LHCN-M2 (cell line): ENCODE measurements around the gene ETS2. TPM values are rescaled to one million over a fixed set of nuclear protein-coding genes. Genes with fewer than 3 reads are reported as not detected.

Experiments
- DNase-seq: peaks from one replicate; pipeline ENCODE4 v3.0.0-alpha.2; 2012; ENCODE audit warnings: low read depth
- total RNA-seq: library from RNA; depleted of rRNA; stranded (reverse); fragments of >200 nt; gene quantifications from 2 replicates; pipeline ENCODE4 v1.2.3, GENCODE V29; 2014

ETS2 gene
- total RNA-seq, 1 experiment from 2014 or later: 7.3 TPM

DNA sequence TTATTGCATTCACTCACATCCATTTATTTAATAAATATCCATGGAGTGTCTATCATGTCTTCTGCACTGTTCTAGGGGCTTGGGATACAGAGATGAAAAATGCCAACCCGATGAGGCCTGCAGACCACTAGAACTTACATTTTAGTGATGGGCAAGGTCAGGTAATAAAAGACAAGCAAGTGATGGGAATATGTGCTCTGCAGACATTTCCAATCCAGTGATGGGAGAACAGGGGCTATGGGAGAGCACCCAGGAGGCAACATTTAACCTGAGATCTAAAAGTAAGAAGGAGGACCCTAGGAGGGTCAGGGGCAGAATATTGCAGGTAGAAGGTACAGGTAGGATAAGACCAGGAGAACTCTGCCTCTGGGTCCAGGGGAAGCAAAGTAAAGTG, 53.1 kb downstream of the ETS2 start:
- no peak for DNase-seq

DNA sequence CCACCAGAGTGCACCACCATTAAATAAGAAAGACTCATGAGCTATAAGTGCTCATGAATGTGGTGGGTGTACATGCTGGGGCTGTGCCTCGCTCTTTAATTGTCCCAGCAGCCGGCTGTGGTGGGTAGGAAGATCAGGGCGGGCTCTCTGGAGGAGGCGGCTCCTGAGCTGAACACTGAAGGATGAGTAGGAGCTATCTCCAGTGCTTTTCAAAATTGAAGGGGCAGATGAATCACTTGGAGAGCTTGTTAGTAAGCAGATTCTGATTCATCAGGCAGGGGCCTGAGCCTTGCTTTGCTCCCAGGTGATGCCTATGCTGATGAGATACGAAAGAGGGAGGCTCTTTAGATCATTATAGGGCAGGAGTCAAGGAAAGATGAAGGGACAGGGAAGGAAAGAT, 54.1 kb downstream of the ETS2 start:
- DNase-seq: no peak

- DNase-seq: no peak
Measured at GRCh38 chr21:38861056-38861455, 55.3 kb downstream of the ETS2 start.

DNA sequence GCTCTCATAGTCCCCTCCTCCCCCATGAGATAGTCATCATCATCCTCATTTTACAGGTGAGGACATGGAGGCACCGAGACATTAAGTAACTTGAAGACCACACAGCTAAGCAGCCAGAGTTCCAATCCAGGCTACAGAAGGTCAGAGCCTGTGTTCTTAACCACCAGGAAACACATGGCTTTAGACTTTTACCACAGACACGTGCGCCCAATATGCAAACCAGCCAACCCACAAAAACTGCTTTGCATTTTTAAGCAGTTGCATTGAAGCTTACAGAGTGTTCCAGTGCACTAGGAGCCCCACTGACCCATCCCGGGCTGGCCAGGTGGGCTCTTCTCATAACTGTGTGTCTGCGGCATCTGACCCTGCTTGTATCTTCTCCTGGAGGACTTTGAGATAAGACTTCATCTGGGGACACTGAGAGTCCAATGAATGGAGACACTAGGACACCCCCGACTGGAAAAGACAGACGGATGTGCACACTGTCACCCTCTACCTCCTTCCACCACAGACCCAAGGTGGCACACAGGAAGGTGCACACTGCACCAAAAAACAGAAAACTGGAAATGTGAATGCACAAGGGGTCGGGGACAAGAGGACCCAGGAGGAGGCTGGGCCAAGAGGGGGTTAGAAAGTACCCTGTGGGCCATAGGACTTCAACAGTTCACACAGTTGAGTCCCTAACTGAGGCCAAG, 56.4 kb downstream of the ETS2 start:
- no peak for DNase-seq

- no peak for DNase-seq
Measured at GRCh38 chr21:38863291-38863690, 57.6 kb downstream of the ETS2 start.

- DNase-seq: no peak
Measured at GRCh38 chr21:38863843-38864363, 58.2 kb downstream of the ETS2 start.

DNA sequence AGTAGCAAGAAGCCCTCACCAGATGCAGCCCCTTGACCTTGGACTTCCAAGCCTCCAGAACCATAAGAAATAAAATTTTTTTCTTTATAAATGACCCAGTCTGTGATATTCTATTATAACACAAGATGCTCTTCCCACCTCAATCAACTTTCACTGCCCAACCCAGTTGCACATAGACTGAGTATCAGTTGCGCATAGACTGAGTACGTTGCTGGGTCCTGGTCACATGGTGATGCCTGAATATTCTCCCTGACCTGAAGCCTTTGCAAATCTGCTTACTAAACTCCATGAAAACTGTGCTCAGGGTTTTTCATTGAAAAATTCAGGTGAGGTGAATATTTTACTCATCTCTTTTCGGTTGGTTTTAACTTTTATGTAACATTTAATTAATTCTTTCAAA, 59.2 kb downstream of the ETS2 start:
- no peak for DNase-seq

DNA sequence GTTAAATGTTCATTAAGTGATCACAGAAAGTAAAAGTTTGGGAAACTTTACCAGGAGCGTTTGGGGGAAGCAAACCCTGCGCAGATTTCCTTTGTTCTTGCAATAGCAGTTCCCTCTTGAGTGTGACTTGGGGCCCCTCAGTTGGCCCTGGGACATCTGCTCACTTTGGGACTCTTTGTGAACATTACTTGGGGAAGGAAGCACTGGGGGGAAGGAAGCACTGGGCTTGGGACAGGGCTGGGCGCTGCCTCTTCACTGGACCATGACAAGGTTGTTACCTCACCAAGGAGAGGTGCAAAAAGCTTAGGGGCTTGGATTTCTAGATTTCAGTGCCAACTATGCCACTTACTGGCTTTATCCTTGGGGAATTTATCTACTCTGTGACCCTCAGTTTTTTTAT, 63.5 kb downstream of the ETS2 start:
- no peak for DNase-seq

DNA sequence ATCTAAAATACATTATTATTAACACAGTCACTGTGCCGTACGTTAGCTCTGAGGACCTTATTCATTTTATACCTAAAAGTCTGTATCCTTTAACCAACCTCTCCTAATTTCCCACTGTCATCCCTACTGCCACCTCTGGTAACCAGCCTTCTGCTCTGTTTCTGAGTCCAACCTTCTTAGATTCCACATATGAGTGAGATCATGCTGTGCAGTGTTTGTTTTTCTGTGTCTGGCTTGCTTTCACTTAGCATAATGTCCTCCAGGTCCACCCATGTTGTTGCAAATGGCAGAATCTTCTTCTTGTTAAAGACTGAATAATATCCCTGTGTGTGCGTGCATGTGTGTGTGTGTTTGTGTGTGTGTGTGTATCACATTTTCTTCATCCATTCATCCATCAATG, 64.2 kb downstream of the ETS2 start:
- peak; percentile 28 for DNase-seq
